HG02943 (cell line): Measurements from ENCODE around the gene SUPT20HL2.
"Not testable (repeated sequence)": the region's sequence is repeated elsewhere in the genome, so short reads cannot be mapped to it uniquely, and the experiment has no call there.

Source experiments
- ATAC-seq: cut with Tn5 transposase; IDR thresholded peaks from one replicate; pipeline ENCODE4 v1.9.1; 2021; ENCODE audit warnings: mild to moderate bottlenecking, low read depth, moderate library complexity; ENCODE audit not compliant: unreplicated experiment

The SUPT20HL2 gene

GRCh38 chrX:24310916-24311315 is 3.0 kb downstream of the SUPT20HL2 start:
- not testable (repeated sequence) for ATAC-seq

- ATAC-seq: not testable (repeated sequence)
These were observed 4.1 kb downstream of the SUPT20HL2 start for GRCh38 chrX:24309580-24310374.

GRCh38 chrX:24308803-24309202 is 5.1 kb downstream of the SUPT20HL2 start:
- ATAC-seq: not testable (repeated sequence)

DNA sequence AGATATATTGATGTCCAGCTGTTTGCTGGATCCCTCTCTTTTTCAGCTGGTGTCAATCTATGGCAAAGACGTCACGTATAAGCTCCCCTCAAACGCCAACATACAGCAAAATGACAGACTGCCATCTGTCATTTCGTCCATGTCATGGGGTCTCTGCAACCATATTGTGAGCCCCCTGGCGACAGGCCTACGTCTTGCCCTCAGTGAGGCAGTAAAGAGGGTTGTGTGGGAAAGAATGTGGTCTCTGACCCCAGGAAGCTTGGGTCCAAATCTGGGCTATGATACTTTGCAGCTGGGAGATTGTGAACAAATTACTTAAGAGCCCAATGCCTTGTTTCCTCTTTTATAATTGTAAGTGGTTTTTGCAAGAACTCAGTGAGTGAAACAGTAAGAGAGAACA is 7.4 kb downstream of the SUPT20HL2 start:
- no peak for ATAC-seq

- ATAC-seq: no peak
These were observed 8.0 kb downstream of the SUPT20HL2 start for GRCh38 chrX:24305905-24306304.

- no peak for ATAC-seq
These were observed 12.1 kb downstream of the SUPT20HL2 start for GRCh38 chrX:24301806-24302205.

DNA sequence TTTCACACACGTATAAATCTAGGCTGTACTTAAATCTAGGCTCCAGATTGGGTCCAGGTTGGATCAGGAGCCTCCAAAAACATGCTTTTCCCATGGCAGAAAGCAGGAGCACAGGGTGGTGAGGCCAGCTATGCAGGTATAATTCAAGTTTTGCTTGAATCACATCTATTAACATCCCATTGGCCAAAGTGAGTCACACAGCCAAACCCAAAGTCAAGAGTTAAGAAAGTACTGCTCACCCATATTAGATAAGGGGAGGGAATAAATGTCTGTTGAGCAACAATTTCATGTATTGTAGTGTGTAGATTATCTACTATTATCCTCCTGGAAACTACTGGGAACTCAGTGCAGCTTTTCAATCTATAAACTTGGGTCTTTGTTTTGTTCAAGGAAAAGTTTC is 12.8 kb downstream of the SUPT20HL2 start:
- no peak for ATAC-seq

- no peak for ATAC-seq
These were observed 15.7 kb downstream of the SUPT20HL2 start for GRCh38 chrX:24298191-24298590.

- ATAC-seq: no peak
These were observed 19.2 kb downstream of the SUPT20HL2 start for GRCh38 chrX:24294619-24295018.

GRCh38 chrX:24293412-24293811 is 20.5 kb downstream of the SUPT20HL2 start:
- no peak for ATAC-seq

DNA sequence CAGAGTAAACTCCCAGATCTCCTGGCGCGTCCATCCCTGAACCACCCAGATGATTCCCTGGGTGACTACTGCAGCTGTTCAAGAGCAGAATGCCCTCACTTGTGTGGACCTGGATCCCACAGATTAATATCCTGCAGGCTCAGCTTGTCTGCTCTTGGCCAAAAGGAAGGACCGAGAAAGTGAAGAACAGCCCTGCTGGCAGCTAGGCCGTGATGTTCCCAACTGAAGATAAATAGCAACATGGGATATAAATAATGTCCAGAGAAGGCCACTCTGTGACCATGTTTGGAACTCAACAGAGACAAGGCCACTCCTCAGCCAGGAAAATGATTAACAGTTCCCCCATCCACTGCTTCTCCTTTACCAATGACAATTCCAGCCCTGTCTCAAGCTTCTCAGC is 21.5 kb downstream of the SUPT20HL2 start:
- ATAC-seq: no peak

GRCh38 chrX:24285082-24285481 is 28.8 kb downstream of the SUPT20HL2 start:
- no peak for ATAC-seq

- no peak for ATAC-seq
These were observed 30.6 kb downstream of the SUPT20HL2 start for GRCh38 chrX:24283127-24283794.

DNA sequence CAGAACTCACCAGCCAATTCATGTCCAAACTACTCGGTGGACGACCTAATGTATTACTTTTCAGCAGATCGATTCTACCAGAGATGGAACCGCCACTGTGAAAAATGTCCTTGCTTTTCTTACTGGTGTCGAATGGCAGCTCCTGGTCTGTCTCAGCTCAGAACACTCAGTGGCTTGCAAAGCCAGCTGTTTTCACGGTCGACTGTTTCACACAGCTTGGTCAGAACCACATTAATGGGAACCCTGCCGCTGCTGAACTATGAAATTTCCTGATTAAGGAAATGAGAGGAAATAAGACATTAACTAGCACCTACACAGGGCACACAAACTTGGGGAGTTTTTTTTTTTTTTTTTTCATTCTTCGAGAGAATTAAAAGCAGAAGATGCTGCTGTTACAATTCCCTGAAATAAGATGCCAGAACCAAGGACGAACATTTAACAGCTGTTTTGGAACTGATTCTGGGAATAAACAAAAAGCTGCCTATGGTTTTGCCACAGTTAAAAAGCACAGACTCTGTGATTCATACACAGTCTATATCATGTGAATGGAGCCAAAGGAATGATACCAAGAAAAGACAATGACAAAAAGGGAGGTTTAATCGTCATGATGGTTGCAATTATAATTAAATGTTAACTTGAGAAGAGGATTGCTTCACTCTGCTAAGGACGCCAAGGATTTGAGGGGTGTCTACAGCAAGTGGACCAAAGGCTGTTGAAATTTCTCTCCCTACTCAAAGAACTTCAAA is 31.3 kb downstream of the SUPT20HL2 start:
- ATAC-seq: no peak

DNA sequence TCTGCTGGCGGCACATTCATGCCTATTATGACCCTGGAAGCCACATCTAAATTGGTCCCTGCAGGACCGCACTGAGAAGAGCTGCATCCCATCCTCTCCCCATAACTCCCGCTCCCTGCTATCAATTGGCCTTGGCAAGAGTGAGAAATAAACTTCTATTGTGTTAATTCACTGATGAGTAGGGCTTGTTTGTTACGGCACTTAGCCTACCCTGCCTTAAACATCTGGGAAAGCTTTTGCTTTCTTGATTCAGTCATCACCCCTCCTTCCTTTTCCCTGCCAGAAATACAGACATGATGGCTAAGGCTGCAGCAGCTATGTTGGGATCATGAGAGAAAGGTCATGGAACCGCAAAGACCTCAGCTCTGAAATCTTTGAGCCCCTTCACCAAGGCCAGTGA is 36.5 kb downstream of the SUPT20HL2 start:
- no peak for ATAC-seq

DNA sequence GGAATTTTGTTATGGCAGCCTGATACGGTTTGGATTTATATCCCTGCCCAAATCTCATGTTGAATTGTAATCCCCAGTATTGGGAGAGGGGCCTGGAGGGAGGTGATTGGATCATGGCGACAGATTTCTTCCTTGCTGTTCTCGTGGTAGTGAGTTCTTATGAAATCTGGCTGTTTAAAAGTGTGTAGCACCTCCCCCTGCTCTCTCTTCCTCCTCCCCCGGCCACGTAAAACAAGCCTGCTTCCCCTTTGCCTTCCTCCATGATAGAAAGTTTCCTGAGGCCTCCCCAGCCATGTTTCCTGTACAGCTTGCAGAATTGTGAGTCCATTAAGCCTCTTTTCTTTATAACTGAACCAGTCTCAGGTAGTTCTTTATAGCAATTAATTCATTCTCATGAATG is 37.9 kb downstream of the SUPT20HL2 start:
- no peak for ATAC-seq

GRCh38 chrX:24271262-24271661 is 42.6 kb downstream of the SUPT20HL2 start:
- ATAC-seq: no peak

DNA sequence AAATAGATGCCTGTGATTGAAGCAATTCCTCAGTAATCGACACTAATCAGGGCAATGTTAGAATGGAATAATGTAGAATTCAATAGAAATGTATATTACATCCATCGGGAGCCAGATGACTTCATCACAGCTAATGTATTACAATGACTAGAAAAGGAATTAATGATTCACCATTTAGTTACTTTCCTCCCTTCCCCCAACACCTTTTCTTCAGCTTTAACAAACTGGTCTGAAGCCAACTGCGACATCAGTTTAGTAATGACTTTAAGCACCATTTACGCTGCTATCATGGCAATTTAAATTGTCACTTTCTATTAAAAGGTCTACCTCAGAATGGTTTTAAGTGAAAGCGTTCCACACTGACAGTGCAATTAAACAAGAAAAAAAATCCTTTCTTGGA is 45.1 kb downstream of the SUPT20HL2 start:
- no peak for ATAC-seq

DNA sequence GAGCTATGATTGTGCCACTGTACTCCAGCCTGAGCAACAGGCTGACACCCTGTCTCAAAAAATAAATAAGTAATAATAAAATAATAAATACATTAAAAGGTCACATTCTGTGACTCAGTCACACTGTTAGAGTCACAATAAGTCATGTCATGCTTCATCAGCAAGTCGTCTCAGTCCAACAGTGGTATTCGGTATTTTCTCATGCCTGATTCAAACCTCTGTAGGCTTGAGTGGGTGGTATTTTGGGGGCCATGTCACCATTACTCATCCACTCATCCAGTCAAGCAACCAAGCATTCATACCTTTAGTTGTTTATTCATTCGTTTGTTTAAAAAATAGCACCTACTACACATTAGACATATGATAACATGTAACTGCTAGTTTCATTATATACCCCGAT is 46.9 kb downstream of the SUPT20HL2 start:
- ATAC-seq: no peak

- no peak for ATAC-seq
These were observed 49.5 kb downstream of the SUPT20HL2 start for GRCh38 chrX:24264383-24264782.

- ATAC-seq: no peak
These were observed 51.6 kb downstream of the SUPT20HL2 start for GRCh38 chrX:24262309-24262708.
